Parathyroid adenoma (tissue), 2 donors: Measurements from ENCODE around the gene TESMIN.

Experiments used
- H2AFZ ChIP-seq: fragments of 300-600 bp; sonication (generic); one replicate; pipeline ENCODE4 v1.7.0; 2017; ENCODE audit warnings: antibody characterized with exemption, mild to moderate bottlenecking
- H3K27ac ChIP-seq: fragments of 300-600 bp; sonication (generic); one replicate; pipeline ENCODE4 v1.7.0; 2017
- H3K27me3 ChIP-seq: fragments of 300-600 bp; sonication (generic); one replicate; pipeline ENCODE4 v1.7.0; 2017; ENCODE audit warnings: low read length; ENCODE audit not compliant: control insufficient read depth, insufficient read depth
- H3K36me3 ChIP-seq: fragments of 300-600 bp; sonication (generic); one replicate; pipeline ENCODE4 v1.7.0; 2017; ENCODE audit warnings: low read length; ENCODE audit not compliant: control insufficient read depth, insufficient read depth
- H3K4me1 ChIP-seq: fragments of 300-600 bp; sonication (generic); one replicate; pipeline ENCODE4 v1.7.0; 2017; ENCODE audit warnings: control low read depth
- H3K4me2 ChIP-seq: fragments of 300-600 bp; sonication (generic); one replicate; pipeline ENCODE4 v1.7.0; 2017; ENCODE audit warnings: low read length
- H3K4me3 ChIP-seq: fragments of 300-600 bp; sonication (generic); one replicate; pipeline ENCODE4 v1.7.0; 2017; ENCODE audit warnings: low read depth, low read length
- H3K79me2 ChIP-seq: fragments of 300-600 bp; sonication (generic); one replicate; pipeline ENCODE4 v1.7.0; 2017; ENCODE audit warnings: control low read depth
- H3K9ac ChIP-seq: fragments of 300-600 bp; sonication (generic); one replicate; pipeline ENCODE4 v1.7.0; 2017; ENCODE audit warnings: mild to moderate bottlenecking
- H3K9me3 ChIP-seq: fragments of 300-600 bp; sonication (generic); one replicate; pipeline ENCODE4 v1.7.0; 2017; ENCODE audit warnings: low read length; ENCODE audit not compliant: control insufficient read depth
- TF ChIP-seq, protein P1 (sequence below): fragments of 300-600 bp; sonication (generic); IDR thresholded peaks from one replicate; pipeline ENCODE4 v1.7.0; 2017; ENCODE audit warnings: antibody characterized with exemption, mild to moderate bottlenecking
- donor health status: primary hyperparathyroidism.

TESMIN gene

DNA sequence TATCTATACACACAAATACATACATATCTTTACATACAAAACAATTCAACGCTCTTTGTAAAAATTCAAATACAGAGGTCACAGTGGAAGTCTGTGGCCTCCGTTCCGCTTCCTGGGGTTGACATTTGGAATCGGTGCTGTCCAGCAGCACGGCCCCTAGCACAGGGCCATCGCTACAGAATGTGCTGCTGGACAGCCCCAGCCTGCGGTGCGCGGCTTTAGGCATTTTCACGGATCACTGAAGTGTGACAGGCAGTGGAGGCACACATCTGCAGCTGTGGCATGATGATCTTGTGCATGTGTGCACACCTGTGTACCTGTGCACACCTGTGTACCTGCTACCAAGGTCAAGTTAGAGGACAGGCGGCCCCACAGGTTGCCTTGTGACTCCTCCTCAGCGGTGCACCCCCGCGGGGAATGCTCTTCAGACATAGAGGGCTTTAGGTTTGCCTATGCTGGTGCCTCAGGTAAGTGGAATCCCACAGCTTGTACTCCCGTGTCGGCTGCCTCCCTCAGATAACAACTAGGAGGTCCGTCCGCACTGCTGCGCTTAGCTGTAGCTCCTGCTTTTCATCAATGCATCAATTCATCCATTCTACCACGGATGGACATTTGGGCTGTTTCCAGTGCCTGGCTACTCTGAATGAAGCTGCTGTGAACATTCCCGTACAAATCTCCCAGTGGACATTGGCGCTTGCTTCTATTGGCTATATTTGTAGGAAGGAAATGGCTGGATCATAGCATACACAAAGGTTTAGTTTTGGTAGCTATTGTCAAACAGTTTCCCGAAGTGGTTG is 37.1 kb downstream of the TESMIN start:
- Histone ChIP-seq H3K9ac (no peak overlapping the region), H3K79me2 (no peaks in the 10 kb centered on the region), H3K4me2 (no peak overlapping the region), H3K27ac (no peak overlapping the region), H3K36me3 (no peaks in the 10 kb centered on the region), H3K4me3 (no peak overlapping the region), H3K27me3 (no peaks in the 10 kb centered on the region), H3K9me3 (no peaks in the 10 kb centered on the region), H2AFZ (no peak overlapping the region), H3K4me1 (no peaks in the 10 kb centered on the region)
- TF ChIP-seq, protein P1, sequence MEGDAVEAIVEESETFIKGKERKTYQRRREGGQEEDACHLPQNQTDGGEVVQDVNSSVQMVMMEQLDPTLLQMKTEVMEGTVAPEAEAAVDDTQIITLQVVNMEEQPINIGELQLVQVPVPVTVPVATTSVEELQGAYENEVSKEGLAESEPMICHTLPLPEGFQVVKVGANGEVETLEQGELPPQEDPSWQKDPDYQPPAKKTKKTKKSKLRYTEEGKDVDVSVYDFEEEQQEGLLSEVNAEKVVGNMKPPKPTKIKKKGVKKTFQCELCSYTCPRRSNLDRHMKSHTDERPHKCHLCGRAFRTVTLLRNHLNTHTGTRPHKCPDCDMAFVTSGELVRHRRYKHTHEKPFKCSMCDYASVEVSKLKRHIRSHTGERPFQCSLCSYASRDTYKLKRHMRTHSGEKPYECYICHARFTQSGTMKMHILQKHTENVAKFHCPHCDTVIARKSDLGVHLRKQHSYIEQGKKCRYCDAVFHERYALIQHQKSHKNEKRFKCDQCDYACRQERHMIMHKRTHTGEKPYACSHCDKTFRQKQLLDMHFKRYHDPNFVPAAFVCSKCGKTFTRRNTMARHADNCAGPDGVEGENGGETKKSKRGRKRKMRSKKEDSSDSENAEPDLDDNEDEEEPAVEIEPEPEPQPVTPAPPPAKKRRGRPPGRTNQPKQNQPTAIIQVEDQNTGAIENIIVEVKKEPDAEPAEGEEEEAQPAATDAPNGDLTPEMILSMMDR = no peak

DNA sequence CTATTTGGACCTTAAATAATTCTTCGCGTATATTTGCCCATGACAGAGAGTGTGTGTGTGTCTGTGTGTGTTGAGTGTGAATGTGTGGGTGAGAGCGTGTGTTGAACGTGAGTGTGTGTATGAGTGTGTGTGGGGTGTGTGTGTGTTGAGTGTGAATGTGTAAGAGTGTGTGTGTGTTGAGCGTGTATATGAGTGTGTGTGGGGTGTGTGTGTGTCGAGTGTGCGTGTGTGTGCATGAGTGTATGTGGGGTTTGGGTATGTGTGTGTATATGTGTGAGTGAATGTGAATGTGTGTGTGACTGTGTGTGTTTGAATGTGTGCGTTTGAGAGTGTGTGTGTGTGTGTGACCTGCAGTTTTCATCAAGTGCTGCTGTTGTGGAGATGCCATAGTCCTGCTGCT is 40.2 kb downstream of the TESMIN start:
- Histone ChIP-seq H3K4me1 (no peaks in the 10 kb centered on the region), H3K4me3 (no peak overlapping the region), H3K79me2 (no peaks in the 10 kb centered on the region), H3K9ac (no peak overlapping the region), H3K9me3 (no peaks in the 10 kb centered on the region), H3K27ac (no peak overlapping the region), H3K36me3 (no peaks in the 10 kb centered on the region), H2AFZ (no peak overlapping the region), H3K4me2 (no peak overlapping the region), H3K27me3 (no peaks in the 10 kb centered on the region)
- TF ChIP-seq, protein P1 = no peak

DNA sequence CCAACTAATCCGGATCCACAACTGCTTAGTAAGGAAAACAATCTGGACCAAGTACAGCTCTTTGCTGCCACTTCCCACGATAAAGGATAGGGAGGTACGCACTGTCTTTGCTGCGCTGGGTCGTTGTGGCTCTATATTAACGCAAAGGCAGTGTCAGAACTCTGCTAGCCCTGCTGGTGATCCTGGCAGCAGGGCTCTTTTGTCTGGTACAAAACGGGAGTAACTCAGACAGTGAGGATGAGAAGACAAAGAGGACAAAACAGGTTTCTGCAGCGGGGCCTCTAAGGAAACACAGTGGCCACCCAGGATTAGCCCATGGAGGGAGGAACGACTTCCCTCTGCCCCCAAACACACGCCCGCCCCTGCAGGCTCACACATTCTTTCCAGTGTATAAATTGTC is 40.9 kb downstream of the TESMIN start:
- Histone ChIP-seq H3K27me3 (no peaks in the 10 kb centered on the region), H3K79me2 (no peaks in the 10 kb centered on the region), H3K4me1 (no peaks in the 10 kb centered on the region), H3K4me3 (no peak overlapping the region), H3K4me2 (no peak overlapping the region), H3K9me3 (no peaks in the 10 kb centered on the region), H3K27ac (no peak overlapping the region), H3K36me3 (no peaks in the 10 kb centered on the region), H3K9ac (no peak overlapping the region), H2AFZ (no peak overlapping the region)
- TF ChIP-seq, protein P1 = no peak

DNA sequence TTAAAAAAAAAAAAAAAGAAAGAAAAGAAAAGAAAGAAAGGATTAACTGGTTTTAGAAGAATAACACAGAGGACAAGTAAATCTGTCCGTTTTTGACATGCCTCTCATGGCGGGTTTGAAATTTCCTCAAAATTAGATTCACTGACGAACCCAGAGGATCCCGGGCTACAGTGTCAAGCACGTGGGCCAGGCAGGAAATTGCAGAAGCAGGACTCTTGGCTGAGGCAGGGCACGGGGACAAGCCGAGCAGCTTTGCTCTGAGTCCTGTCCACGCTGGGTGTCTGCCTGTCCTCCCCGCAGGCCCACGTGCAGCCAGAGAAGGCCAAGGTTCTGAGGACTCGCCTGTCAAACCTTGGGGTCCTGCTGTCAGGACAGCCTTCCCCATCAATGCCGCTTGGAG is 42.3 kb downstream of the TESMIN start:
- H3K4me1 ChIP-seq = no peaks in the 10 kb centered on the region
- no peaks in the 10 kb centered on the region for H3K27me3 ChIP-seq
- H3K36me3 ChIP-seq = no peaks in the 10 kb centered on the region
- no peak overlapping the region for H3K9ac ChIP-seq
- no peak overlapping the region for H3K4me3 ChIP-seq
- no peak overlapping the region for H2AFZ ChIP-seq
- no peaks in the 10 kb centered on the region for H3K9me3 ChIP-seq
- H3K4me2 ChIP-seq = no peak overlapping the region
- no peak overlapping the region for H3K27ac ChIP-seq
- no peaks in the 10 kb centered on the region for H3K79me2 ChIP-seq
- TF ChIP-seq, protein P1 = no peak

DNA sequence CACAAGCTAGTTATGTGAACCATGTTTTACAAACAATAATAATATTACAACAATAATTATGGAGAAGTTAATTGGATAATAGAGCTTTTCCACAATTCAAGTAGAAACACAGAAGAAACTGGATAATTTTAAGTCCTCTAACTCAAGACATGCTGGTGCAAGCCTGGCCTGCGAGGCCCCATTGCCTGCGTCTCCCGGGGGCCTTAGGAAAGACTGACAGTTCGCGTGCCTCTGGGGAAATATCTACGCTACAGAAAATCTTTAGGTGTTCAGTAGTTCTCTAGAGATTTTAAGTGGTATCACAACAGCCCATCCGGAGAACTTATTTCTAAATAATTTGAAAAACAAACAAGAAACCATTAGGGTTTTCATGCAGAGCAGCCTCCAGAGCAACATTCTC is 43.8 kb downstream of the TESMIN start:
- Histone ChIP-seq H3K9ac (no peak overlapping the region), H3K4me3 (no peak overlapping the region), H3K27ac (no peak overlapping the region), H3K27me3 (no peaks in the 10 kb centered on the region), H2AFZ (no peak overlapping the region), H3K79me2 (no peaks in the 10 kb centered on the region), H3K36me3 (no peaks in the 10 kb centered on the region), H3K4me2 (no peak overlapping the region), H3K4me1 (no peaks in the 10 kb centered on the region), H3K9me3 (no peaks in the 10 kb centered on the region)
- TF ChIP-seq, protein P1 = no peak
